Naive thymus-derived CD4-positive, alpha-beta T cell (primary cell): ENCODE measurements around the gene OR8A1. TPM values are rescaled to one million over a fixed set of nuclear protein-coding genes. Genes with fewer than 3 reads are reported as not detected.

ENCODE experiments used
- ATAC-seq: fragments of 150-1000 bp; cut with Tn5 transposase; 2 replicates; pipeline ENCODE4 v1.10.0; 2021; ENCODE audit warnings: mild to moderate bottlenecking, moderate library complexity
- CTCF ChIA-PET: fragments of 350-600 bp; sonication (Branson Sonifier 250); formaldehyde crosslinking; loops from one replicate; lab custom pipeline; 2021; ENCODE audit warnings: antibody characterized with exemption; lab: Charles Lee
- POLR2A ChIA-PET: fragments of 350-600 bp; sonication (Branson Sonifier 250); formaldehyde crosslinking; loops from one replicate; lab custom pipeline; 2021; ENCODE audit warnings: antibody characterized with exemption, inconsistent platforms; lab: Charles Lee
- DNase-seq, 9 donors: peaks; one replicate each; pipeline versions ENCODE4 v3.0.0 to v3.0.0-alpha.2; 2020 to 2022; ENCODE audit warnings: mixed read lengths in 1 of 9
- H3K27ac ChIP-seq: one replicate; pipeline ENCODE4 v1.7.0; 2013; ENCODE audit warnings: mild to moderate bottlenecking, low read depth, low read length, moderate library complexity
- H3K27me3 ChIP-seq, 2 donors: one replicate each; pipeline ENCODE4 v1.7.0; 2013; ENCODE audit warnings: low read length in 2 of 2, mild to moderate bottlenecking in 2 of 2, moderate library complexity in 2 of 2; ENCODE audit not compliant: control insufficient read depth in 2 of 2, insufficient read depth in 2 of 2
- H3K36me3 ChIP-seq, 3 experiments: 1 replicate in 2 of 3; 2 replicates in 1 of 3; pipeline ENCODE4 v1.7.0; 2013; ENCODE audit warnings: low read length in 3 of 3, mild to moderate bottlenecking in 3 of 3, moderate library complexity in 1 of 3; ENCODE audit not compliant: insufficient read depth in 3 of 3, control insufficient read depth in 2 of 3
- H3K4me1 ChIP-seq, 2 donors: one replicate each; pipeline ENCODE4 v1.7.0; 2013; ENCODE audit warnings: low read length in 2 of 2, mild to moderate bottlenecking in 2 of 2, moderate library complexity in 1 of 2; ENCODE audit not compliant: control insufficient read depth in 2 of 2, insufficient read depth in 2 of 2
- H3K4me3 ChIP-seq: 2 replicates; pipeline ENCODE4 v1.7.0; 2013; ENCODE audit warnings: mild to moderate bottlenecking, low read length
- H3K9me3 ChIP-seq, 3 experiments: 1 replicate in 2 of 3; 2 replicates in 1 of 3; pipeline ENCODE4 v1.7.0; 2013; ENCODE audit warnings: low read length in 3 of 3; ENCODE audit not compliant: control insufficient read depth in 2 of 3
- H3K27ac Mint-ChIP-seq, 9 donors: one replicate each; pipeline ENCODE4 v1.8.0; 2020 to 2022; ENCODE audit warnings: mixed read lengths in 9 of 9, mild to moderate bottlenecking in 8 of 9, moderate library complexity in 5 of 9, inconsistent platforms in 2 of 9
- H3K27me3 Mint-ChIP-seq, 5 donors: one replicate each; pipeline ENCODE4 v1.8.0; 2021 to 2022; ENCODE audit warnings: mixed read lengths in 5 of 5, mild to moderate bottlenecking in 1 of 5
- H3K36me3 Mint-ChIP-seq, 5 donors: one replicate each; pipeline ENCODE4 v1.8.0; 2020 to 2022; ENCODE audit warnings: mixed read lengths in 5 of 5, mild to moderate bottlenecking in 3 of 5, inconsistent platforms in 1 of 5
- H3K4me1 Mint-ChIP-seq, 7 donors: one replicate each; pipeline ENCODE4 v1.8.0; 2020 to 2022; ENCODE audit warnings: mixed read lengths in 7 of 7, mild to moderate bottlenecking in 3 of 7, inconsistent platforms in 1 of 7
- H3K4me3 Mint-ChIP-seq, 10 donors: one replicate each; pipeline ENCODE4 v1.8.0; 2020 to 2022; ENCODE audit warnings: mild to moderate bottlenecking in 10 of 10, mixed read lengths in 10 of 10, moderate library complexity in 6 of 10, inconsistent platforms in 2 of 10
- H3K9me3 Mint-ChIP-seq, 11 donors: one replicate each; pipeline ENCODE4 v1.8.0; 2020 to 2022; ENCODE audit warnings: mixed read lengths in 11 of 11, mild to moderate bottlenecking in 4 of 11, inconsistent platforms in 1 of 11, moderate library complexity in 1 of 11
- intact Hi-C, 2 donors: fragments of 100-400 bp; cut with micrococcal nuclease; formaldehyde crosslinking; loops; one replicate each; pipeline ENCODE4 v1.15.1; 2023
- polyA plus RNA-seq, 2 donors: library from polyadenylated mRNA; unstranded; fragments of 300-500 nt; fragmentation: Illumina TruSeq; gene quantifications; one replicate each; pipeline ENCODE4 v1.2.3, GENCODE V29; 2021
- total RNA-seq, 6 experiments: library from RNA in 5 of 6; stranded (reverse) in 5 of 6; gene quantifications; 1 replicate in 5 of 6; 2 replicates in 1 of 6; pipeline ENCODE4 v1.2.3 and lab custom pipeline; 2021 to 2026

The OR8A1 gene
- total and polyA plus RNA-seq, 7 experiments from 2014 or later = not detected

DNA sequence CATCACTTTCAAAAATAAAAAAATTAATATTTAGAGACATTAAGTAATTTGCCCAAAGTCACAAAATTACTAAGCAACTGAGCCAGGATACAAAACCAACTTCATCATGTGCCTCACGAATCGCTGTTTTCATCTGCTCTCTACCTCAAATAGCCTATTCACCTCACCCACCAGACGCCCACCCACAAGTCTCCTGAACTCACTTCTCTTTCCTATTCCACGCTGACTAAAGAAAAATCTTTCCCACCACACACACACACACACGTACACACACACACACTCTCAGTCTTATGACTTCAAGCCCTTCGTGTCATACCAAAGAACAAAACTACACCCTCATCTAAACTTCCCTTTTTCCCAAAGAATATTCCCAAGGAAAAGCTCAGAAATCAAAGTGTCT, 28.6 kb upstream of the OR8A1 start:
- H3K4me1 ChIP-seq = no peaks in the 10 kb centered on the region
- H3K4me3 ChIP-seq = no peak overlapping the region
- no peak overlapping the region for H3K27ac ChIP-seq
- no peaks in the 10 kb centered on the region for H3K36me3 Mint-ChIP-seq
- no peak overlapping the region for H3K27ac Mint-ChIP-seq
- H3K9me3 Mint-ChIP-seq = peaks cover 0 to 7% (median 0%) of the 10 kb centered on the region in 11 donors
- intact Hi-C loops = no loop called here
- ATAC-seq (no peak), DNase-seq (no peak)
- CTCF ChIA-PET = no interaction called here
- POLR2A ChIA-PET = no interaction called here
- H3K4me1 Mint-ChIP-seq = peaks cover 0 to 2% (median 0%) of the 10 kb centered on the region in 7 donors
- no peak overlapping the region for H3K4me3 Mint-ChIP-seq
- no peaks in the 10 kb centered on the region for H3K36me3 ChIP-seq
- H3K9me3 ChIP-seq = no peaks in the 10 kb centered on the region
- H3K27me3 Mint-ChIP-seq = peaks cover 12 to 57% (median 52%) of the 10 kb centered on the region in 5 donors
- H3K27me3 ChIP-seq = no peaks in the 10 kb centered on the region

- Mint-ChIP-seq H3K36me3 (no peaks in the 10 kb centered on the region), H3K4me1 (no peaks in the 10 kb centered on the region), H3K27ac (no peak overlapping the region), H3K9me3 (peaks cover 0 to 7% (median 0%) of the 10 kb centered on the region in 11 donors), H3K27me3 (peaks cover 11 to 52% (median 48%) of the 10 kb centered on the region in 5 donors), H3K4me3 (no peak overlapping the region)
- no peaks in the 10 kb centered on the region for H3K9me3 ChIP-seq
- no peaks in the 10 kb centered on the region for H3K4me1 ChIP-seq
- ATAC-seq (no peak), DNase-seq (no peak)
- intact Hi-C loops = no loop called here
- H3K4me3 ChIP-seq = no peak overlapping the region
- ChIA-PET POLR2A (no interaction called here), CTCF (no interaction called here)
- H3K27me3 ChIP-seq = no peaks in the 10 kb centered on the region
- no peak overlapping the region for H3K27ac ChIP-seq
- no peaks in the 10 kb centered on the region for H3K36me3 ChIP-seq
Measured at GRCh38 chr11:124543145-124543544, 26.7 kb upstream of the OR8A1 start.

- H3K27ac Mint-ChIP-seq = no peak within 1 kb of the TSS
- ATAC-seq = no peak
- peaks cover 0 to 7% (median 0%) of the 10 kb centered on the region in 11 donors for H3K9me3 Mint-ChIP-seq
- Histone ChIP-seq H3K4me1 (no peaks in the 10 kb centered on the region), H3K9me3 (no peaks in the 10 kb centered on the region), H3K36me3 (no peaks in the 10 kb centered on the region), H3K27me3 (no peaks in the 10 kb centered on the region), H3K4me3 (no peak within 1 kb of the TSS), H3K27ac (no peak within 1 kb of the TSS)
- ChIA-PET POLR2A (no interaction called here), CTCF (no interaction called here)
- peaks cover 11 to 51% (median 47%) of the 10 kb centered on the region in 5 donors for H3K27me3 Mint-ChIP-seq
- no peak within 1 kb of the TSS for H3K4me3 Mint-ChIP-seq
- H3K4me1 Mint-ChIP-seq = no peaks in the 10 kb centered on the region
- DNase-seq = no peak
- no peaks in the 10 kb centered on the region for H3K36me3 Mint-ChIP-seq
- intact Hi-C loops = no loop called here
Measured at GRCh38 chr11:124543554-124543953, 26.2 kb upstream of the OR8A1 start, which contains the start of gene OR8B12. OR8B12 (minus strand) TSS chr11:124543654; CDS start chr11:124543654, 0 bp downstream.

DNA sequence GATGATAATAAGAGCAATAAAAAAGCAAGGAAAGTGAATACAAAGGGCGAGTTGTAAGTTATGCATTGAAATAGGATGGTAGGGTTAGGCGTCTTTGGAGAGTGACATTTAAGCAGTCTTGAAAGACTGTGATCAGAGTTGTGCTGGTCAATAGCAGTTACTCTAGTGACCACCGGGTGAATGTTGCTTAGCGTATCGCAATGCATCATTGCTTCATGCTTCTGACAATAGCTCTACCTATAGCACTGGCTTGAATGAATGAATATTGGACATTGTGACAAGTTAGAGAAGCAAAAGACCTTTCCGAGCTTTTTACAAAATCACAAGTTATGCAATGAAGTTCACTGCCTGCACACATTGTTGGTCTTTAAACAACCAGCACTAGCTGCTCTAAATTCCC, 18.6 kb upstream of the OR8A1 start:
- POLR2A ChIA-PET = no interaction called here
- CTCF ChIA-PET = no interaction called here

GRCh38 chr11:124551987-124552386, 17.8 kb upstream of the OR8A1 start:
- no peaks in the 10 kb centered on the region for H3K4me1 Mint-ChIP-seq
- POLR2A ChIA-PET = no interaction called here
- intact Hi-C loops = no loop called here

More for the DNA sequence above, 18.6 kb upstream of the OR8A1 start:
- intact Hi-C loops = no loop called here
- H3K4me1 ChIP-seq = no peaks in the 10 kb centered on the region
- no peaks in the 10 kb centered on the region for H3K36me3 Mint-ChIP-seq
- DNase-seq (no peak), ATAC-seq (no peak)
- H3K4me1 Mint-ChIP-seq = no peaks in the 10 kb centered on the region
- no peaks in the 10 kb centered on the region for H3K27me3 ChIP-seq
- H3K4me3 ChIP-seq = no peak overlapping the region
- no peak overlapping the region for H3K27ac ChIP-seq
- peaks cover 3 to 12% (median 9%) of the 10 kb centered on the region in 5 donors for H3K27me3 Mint-ChIP-seq
- H3K9me3 ChIP-seq = no peaks in the 10 kb centered on the region
- peaks cover 0 to 6% (median 0%) of the 10 kb centered on the region in 11 donors for H3K9me3 Mint-ChIP-seq
- H3K36me3 ChIP-seq = no peaks in the 10 kb centered on the region
- H3K27ac Mint-ChIP-seq = no peak overlapping the region
- H3K4me3 Mint-ChIP-seq = no peak overlapping the region

DNA sequence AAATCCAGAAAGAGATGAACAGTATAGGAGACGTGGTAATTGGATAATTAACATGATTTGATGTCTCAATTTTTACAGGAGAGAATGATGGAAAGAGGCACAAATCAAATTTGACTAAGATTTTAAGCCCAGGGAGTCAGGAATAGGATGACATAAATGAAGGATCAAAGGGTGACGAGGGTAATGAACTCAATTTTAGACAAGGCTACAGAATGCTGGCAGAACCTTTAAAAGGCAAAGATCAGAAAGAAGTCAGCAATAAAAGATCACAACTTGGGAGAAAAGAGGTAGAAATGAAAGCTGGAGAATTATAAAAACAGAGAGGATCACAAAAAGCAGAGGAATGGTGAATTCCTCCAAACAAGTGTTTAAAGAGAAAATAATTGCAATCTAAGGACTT, 13.0 kb upstream of the OR8A1 start:
- no peak overlapping the region for H3K27ac Mint-ChIP-seq
- POLR2A ChIA-PET = no interaction called here
- H3K4me1 Mint-ChIP-seq = no peaks in the 10 kb centered on the region
- no peaks in the 10 kb centered on the region for H3K36me3 Mint-ChIP-seq
- intact Hi-C loops = no loop called here
- Histone ChIP-seq H3K36me3 (no peaks in the 10 kb centered on the region), H3K27ac (no peak overlapping the region), H3K4me3 (no peak overlapping the region), H3K9me3 (no peaks in the 10 kb centered on the region), H3K4me1 (no peaks in the 10 kb centered on the region), H3K27me3 (no peaks in the 10 kb centered on the region)
- H3K9me3 Mint-ChIP-seq = peaks cover 0 to 7% (median 0%) of the 10 kb centered on the region in 11 donors
- peaks cover 2 to 34% (median 18%) of the 10 kb centered on the region in 5 donors for H3K27me3 Mint-ChIP-seq
- no peak for ATAC-seq
- CTCF ChIA-PET = no interaction called here
- DNase-seq = no peak
- no peak overlapping the region for H3K4me3 Mint-ChIP-seq

More at GRCh38 chr11:124551987-124552386, 17.8 kb upstream of the OR8A1 start:
- Histone ChIP-seq H3K4me1 (no peaks in the 10 kb centered on the region), H3K9me3 (no peaks in the 10 kb centered on the region), H3K36me3 (no peaks in the 10 kb centered on the region), H3K27me3 (no peaks in the 10 kb centered on the region), H3K27ac (no peak overlapping the region), H3K4me3 (no peak overlapping the region)
- CTCF ChIA-PET = no interaction called here
- H3K27ac Mint-ChIP-seq = no peak overlapping the region
- H3K4me3 Mint-ChIP-seq = no peak overlapping the region
- H3K36me3 Mint-ChIP-seq = no peaks in the 10 kb centered on the region
- peaks cover 0 to 15% (median 12%) of the 10 kb centered on the region in 5 donors for H3K27me3 Mint-ChIP-seq
- no peak for ATAC-seq
- no peak for DNase-seq
- H3K9me3 Mint-ChIP-seq = peaks cover 0 to 6% (median 0%) of the 10 kb centered on the region in 11 donors

GRCh38 chr11:124570160-124570559, 363 bp downstream of the OR8A1 start:
- Mint-ChIP-seq H3K27ac (no peak overlapping the region), H3K36me3 (no peaks in the 10 kb centered on the region), H3K4me1 (peaks cover 0 to 2% (median 0%) of the 10 kb centered on the region in 7 donors), H3K4me3 (no peak overlapping the region), H3K27me3 (peaks cover 9 to 35% (median 25%) of the 10 kb centered on the region in 5 donors), H3K9me3 (peaks cover 0 to 2% (median 0%) of the 10 kb centered on the region in 11 donors)
- Histone ChIP-seq H3K9me3 (no peaks in the 10 kb centered on the region), H3K27me3 (no peaks in the 10 kb centered on the region), H3K4me1 (no peaks in the 10 kb centered on the region), H3K4me3 (no peak overlapping the region), H3K36me3 (no peaks in the 10 kb centered on the region), H3K27ac (no peak overlapping the region)
- ATAC-seq = no peak
- DNase-seq = no peak
- intact Hi-C loops = no loop called here
- ChIA-PET POLR2A (no interaction called here), CTCF (no interaction called here)
